SK-N-SH treated with all-trans-retinoic acid at 6 μM for 48 hours (cell line): ENCODE data around the gene FAM114A1.

Source experiments
- ATAC-seq: fragments of 200-7000 bp; cut with Tn5 transposase; 3 replicates; pipeline ENCODE4 v1.9.1; 2020; ENCODE audit warnings: mild to moderate bottlenecking, moderate library complexity
- ARNTL ChIP-seq: fragments of 450-650 bp; formaldehyde crosslinking; IDR thresholded peaks from 2 replicates; pipeline ENCODE4 v1.5.0; 2020; ENCODE audit warnings: low read depth, mild to moderate bottlenecking, moderate library complexity, borderline replicate concordance
- BACH2 ChIP-seq: fragments of 250-450 bp; sonication (Bioruptor Pico); IDR thresholded peaks from 2 replicates; pipeline ENCODE4 v1.9.0; 2021; ENCODE audit warnings: mild to moderate bottlenecking, borderline replicate concordance
- CSDC2 ChIP-seq: fragments of 250-450 bp; sonication (Bioruptor Pico); IDR thresholded peaks from 2 replicates; pipeline ENCODE4 v1.5.0; 2020; ENCODE audit warnings: mild to moderate bottlenecking, moderate library complexity
- GLIS3 ChIP-seq: fragments of 250-450 bp; sonication (Bioruptor Pico); IDR thresholded peaks from 2 replicates; pipeline ENCODE4 v1.5.0; 2020; ENCODE audit warnings: mild to moderate bottlenecking, moderate library complexity
- ISL1 ChIP-seq: fragments of 250-450 bp; sonication (Bioruptor Pico); IDR thresholded peaks from 2 replicates; pipeline ENCODE4 v2.1.2; 2022; ENCODE audit warnings: mild to moderate bottlenecking, moderate library complexity
- OSR1 ChIP-seq: fragments of 250-450 bp; sonication (Bioruptor Pico); IDR thresholded peaks from 2 replicates; pipeline ENCODE4 v1.8.0; 2022; ENCODE audit warnings: moderate library complexity, mild to moderate bottlenecking, inconsistent platforms
- RARB ChIP-seq: fragments of 250-450 bp; sonication (Bioruptor Pico); IDR thresholded peaks from 2 replicates; pipeline ENCODE4 v1.8.0; 2021; ENCODE audit warnings: mild to moderate bottlenecking, moderate library complexity
- SNAI2 ChIP-seq: fragments of 250-450 bp; sonication (Bioruptor Pico); IDR thresholded peaks from 2 replicates; pipeline ENCODE4 v1.5.0; 2020; ENCODE audit warnings: mild to moderate bottlenecking, moderate library complexity
- TCF4 ChIP-seq: fragments of 250-450 bp; sonication (Bioruptor Pico); IDR thresholded peaks from 2 replicates; pipeline ENCODE4 v1.8.0; 2021; ENCODE audit warnings: mild to moderate bottlenecking, moderate library complexity, borderline replicate concordance
- TOX ChIP-seq: fragments of 250-450 bp; sonication (Bioruptor Pico); IDR thresholded peaks from 2 replicates; pipeline ENCODE4 v1.8.0; 2021; ENCODE audit warnings: mild to moderate bottlenecking, moderate library complexity, borderline replicate concordance
- ZC3H10 ChIP-seq: fragments of 250-450 bp; sonication (Bioruptor Pico); IDR thresholded peaks from 2 replicates; pipeline ENCODE4 v1.5.1; 2021; ENCODE audit warnings: mild to moderate bottlenecking, moderate library complexity
- ZFP3 ChIP-seq: fragments of 250-450 bp; sonication (Bioruptor Pico); IDR thresholded peaks from 2 replicates; pipeline ENCODE4 v1.5.0; 2020; ENCODE audit warnings: mild to moderate bottlenecking, moderate library complexity
- ZFP30 ChIP-seq: fragments of 450-650 bp; formaldehyde crosslinking; IDR thresholded peaks from 2 replicates; pipeline ENCODE4 v1.5.0; 2022; ENCODE audit warnings: mild to moderate bottlenecking, moderate library complexity
- ZNF565 ChIP-seq: fragments of 450-650 bp; formaldehyde crosslinking; conservative IDR thresholded peaks from 2 replicates; pipeline ENCODE4 v1.5.0; 2020; ENCODE audit warnings: low read depth, mild to moderate bottlenecking, moderate library complexity
- ZNF70 ChIP-seq: fragments of 450-650 bp; formaldehyde crosslinking; IDR thresholded peaks from 2 replicates; pipeline ENCODE4 v1.5.0; 2020; ENCODE audit warnings: mild to moderate bottlenecking, moderate library complexity
- ZNF8 ChIP-seq: fragments of 450-650 bp; formaldehyde crosslinking; IDR thresholded peaks from 2 replicates; pipeline ENCODE4 v1.5.0; 2020; ENCODE audit warnings: mild to moderate bottlenecking, moderate library complexity
- TF ChIP-seq, protein P1 (sequence below): fragments of 250-450 bp; sonication (Bioruptor Pico); IDR thresholded peaks from 2 replicates; pipeline ENCODE4 v1.8.0; 2021; ENCODE audit warnings: low read depth, mild to moderate bottlenecking, moderate library complexity, borderline replicate concordance
- TF ChIP-seq, protein P2 (sequence below): fragments of 250-450 bp; sonication (Bioruptor Pico); IDR thresholded peaks from 2 replicates; pipeline ENCODE4 v1.5.1; 2021; ENCODE audit warnings: mild to moderate bottlenecking, moderate library complexity
- TF ChIP-seq, protein P3 (sequence below): fragments of 250-450 bp; sonication (Bioruptor Pico); IDR thresholded peaks from 2 replicates; pipeline ENCODE4 v1.5.0; 2020; ENCODE audit warnings: mild to moderate bottlenecking, moderate library complexity
- TF ChIP-seq, protein P4 (sequence below): fragments of 250-450 bp; sonication (Bioruptor Pico); IDR thresholded peaks from 2 replicates; pipeline ENCODE4 v1.5.1; 2020; ENCODE audit warnings: low read depth, mild to moderate bottlenecking, moderate library complexity
- TF ChIP-seq, protein P5 (sequence below): fragments of 250-450 bp; sonication (Bioruptor Pico); IDR thresholded peaks from 2 replicates; pipeline ENCODE4 v1.8.0; 2020; ENCODE audit warnings: mild to moderate bottlenecking, moderate library complexity, borderline replicate concordance

Gene FAM114A1

DNA sequence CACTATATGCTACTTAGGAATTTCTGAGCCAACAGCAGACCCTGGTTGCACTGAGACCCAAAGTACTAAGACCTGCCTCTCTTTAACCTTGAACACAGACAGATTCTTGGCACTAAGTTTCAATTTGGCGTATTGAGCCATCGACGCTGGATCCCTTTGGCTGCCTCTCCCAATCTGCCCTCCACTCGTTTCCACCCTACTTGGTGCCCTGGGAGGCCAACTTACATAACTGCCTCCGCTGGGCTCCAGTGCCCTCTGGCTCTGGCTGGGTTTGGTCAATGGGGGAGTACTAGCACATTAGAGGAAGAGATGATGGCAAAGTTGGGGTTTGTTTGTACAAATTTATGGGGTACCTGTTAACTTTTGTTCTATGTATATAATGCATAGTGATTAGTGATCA, 101.1 kb downstream of the FAM114A1 start:
- ATAC-seq, result no peak
- TF ChIP-seq BACH2 (CRISPR knock-in tag), result no peak
- TF ChIP-seq ZNF565 (CRISPR knock-in tag), result no peak
- no peak for TF ChIP-seq RARB
- TF ChIP-seq ZNF8 (CRISPR knock-in tag), result no peak
- TF ChIP-seq ISL1, result no peak
- TF ChIP-seq, protein P1, sequence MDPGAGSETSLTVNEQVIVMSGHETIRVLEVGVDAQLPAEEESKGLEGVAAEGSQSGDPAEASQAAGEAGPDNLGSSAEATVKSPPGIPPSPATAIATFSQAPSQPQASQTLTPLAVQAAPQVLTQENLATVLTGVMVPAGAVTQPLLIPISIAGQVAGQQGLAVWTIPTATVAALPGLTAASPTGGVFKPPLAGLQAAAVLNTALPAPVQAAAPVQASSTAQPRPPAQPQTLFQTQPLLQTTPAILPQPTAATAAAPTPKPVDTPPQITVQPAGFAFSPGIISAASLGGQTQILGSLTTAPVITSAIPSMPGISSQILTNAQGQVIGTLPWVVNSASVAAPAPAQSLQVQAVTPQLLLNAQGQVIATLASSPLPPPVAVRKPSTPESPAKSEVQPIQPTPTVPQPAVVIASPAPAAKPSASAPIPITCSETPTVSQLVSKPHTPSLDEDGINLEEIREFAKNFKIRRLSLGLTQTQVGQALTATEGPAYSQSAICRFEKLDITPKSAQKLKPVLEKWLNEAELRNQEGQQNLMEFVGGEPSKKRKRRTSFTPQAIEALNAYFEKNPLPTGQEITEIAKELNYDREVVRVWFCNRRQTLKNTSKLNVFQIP (CRISPR knock-in tag), result no peak
- TF ChIP-seq TCF4, result no peak
- no peak for TF ChIP-seq ARNTL (CRISPR knock-in tag)

DNA sequence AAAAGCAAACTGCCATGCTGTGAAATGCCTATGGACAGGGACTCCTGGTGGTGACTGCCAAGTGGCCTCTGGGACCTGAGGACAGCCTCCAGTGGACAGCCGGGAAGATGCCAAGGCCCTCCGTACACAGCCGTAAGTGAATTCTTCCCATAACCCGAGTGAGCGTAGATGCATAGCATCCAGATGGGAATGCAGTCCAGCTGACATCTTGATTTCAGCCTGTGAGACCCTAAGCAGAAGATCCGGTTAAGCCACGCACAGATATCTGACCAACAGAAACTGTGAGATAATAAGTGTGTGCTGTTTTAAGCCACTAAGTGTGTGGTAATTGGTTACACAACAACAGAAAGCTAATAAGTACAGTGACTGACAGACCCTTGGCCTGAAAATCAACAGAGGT, 108.7 kb downstream of the FAM114A1 start:
- TF ChIP-seq, protein P2, sequence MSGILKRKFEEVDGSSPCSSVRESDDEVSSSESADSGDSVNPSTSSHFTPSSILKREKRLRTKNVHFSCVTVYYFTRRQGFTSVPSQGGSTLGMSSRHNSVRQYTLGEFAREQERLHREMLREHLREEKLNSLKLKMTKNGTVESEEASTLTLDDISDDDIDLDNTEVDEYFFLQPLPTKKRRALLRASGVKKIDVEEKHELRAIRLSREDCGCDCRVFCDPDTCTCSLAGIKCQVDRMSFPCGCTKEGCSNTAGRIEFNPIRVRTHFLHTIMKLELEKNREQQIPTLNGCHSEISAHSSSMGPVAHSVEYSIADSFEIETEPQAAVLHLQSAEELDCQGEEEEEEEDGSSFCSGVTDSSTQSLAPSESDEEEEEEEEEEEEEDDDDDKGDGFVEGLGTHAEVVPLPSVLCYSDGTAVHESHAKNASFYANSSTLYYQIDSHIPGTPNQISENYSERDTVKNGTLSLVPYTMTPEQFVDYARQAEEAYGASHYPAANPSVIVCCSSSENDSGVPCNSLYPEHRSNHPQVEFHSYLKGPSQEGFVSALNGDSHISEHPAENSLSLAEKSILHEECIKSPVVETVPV (CRISPR knock-in tag), result no peak
- TF ChIP-seq ZFP3 (CRISPR knock-in tag) (no peak), ZNF70 (CRISPR knock-in tag) (no peak), ZNF8 (CRISPR knock-in tag) (no peak), ZFP30 (no peak), ARNTL (CRISPR knock-in tag) (no peak), SNAI2 (CRISPR knock-in tag) (no peak), GLIS3 (no peak), ZC3H10 (CRISPR knock-in tag) (no peak), TOX (CRISPR knock-in tag) (no peak)
- TF ChIP-seq, protein P3, sequence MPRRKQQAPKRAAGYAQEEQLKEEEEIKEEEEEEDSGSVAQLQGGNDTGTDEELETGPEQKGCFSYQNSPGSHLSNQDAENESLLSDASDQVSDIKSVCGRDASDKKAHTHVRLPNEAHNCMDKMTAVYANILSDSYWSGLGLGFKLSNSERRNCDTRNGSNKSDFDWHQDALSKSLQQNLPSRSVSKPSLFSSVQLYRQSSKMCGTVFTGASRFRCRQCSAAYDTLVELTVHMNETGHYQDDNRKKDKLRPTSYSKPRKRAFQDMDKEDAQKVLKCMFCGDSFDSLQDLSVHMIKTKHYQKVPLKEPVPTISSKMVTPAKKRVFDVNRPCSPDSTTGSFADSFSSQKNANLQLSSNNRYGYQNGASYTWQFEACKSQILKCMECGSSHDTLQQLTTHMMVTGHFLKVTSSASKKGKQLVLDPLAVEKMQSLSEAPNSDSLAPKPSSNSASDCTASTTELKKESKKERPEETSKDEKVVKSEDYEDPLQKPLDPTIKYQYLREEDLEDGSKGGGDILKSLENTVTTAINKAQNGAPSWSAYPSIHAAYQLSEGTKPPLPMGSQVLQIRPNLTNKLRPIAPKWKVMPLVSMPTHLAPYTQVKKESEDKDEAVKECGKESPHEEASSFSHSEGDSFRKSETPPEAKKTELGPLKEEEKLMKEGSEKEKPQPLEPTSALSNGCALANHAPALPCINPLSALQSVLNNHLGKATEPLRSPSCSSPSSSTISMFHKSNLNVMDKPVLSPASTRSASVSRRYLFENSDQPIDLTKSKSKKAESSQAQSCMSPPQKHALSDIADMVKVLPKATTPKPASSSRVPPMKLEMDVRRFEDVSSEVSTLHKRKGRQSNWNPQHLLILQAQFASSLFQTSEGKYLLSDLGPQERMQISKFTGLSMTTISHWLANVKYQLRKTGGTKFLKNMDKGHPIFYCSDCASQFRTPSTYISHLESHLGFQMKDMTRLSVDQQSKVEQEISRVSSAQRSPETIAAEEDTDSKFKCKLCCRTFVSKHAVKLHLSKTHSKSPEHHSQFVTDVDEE (CRISPR knock-in tag), result no peak
- TF ChIP-seq, protein P4, sequence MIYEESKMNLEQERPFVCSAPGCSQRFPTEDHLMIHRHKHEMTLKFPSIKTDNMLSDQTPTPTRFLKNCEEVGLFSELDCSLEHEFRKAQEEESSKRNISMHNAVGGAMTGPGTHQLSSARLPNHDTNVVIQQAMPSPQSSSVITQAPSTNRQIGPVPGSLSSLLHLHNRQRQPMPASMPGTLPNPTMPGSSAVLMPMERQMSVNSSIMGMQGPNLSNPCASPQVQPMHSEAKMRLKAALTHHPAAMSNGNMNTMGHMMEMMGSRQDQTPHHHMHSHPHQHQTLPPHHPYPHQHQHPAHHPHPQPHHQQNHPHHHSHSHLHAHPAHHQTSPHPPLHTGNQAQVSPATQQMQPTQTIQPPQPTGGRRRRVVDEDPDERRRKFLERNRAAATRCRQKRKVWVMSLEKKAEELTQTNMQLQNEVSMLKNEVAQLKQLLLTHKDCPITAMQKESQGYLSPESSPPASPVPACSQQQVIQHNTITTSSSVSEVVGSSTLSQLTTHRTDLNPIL (CRISPR knock-in tag), result no peak
- no peak for ATAC-seq

DNA sequence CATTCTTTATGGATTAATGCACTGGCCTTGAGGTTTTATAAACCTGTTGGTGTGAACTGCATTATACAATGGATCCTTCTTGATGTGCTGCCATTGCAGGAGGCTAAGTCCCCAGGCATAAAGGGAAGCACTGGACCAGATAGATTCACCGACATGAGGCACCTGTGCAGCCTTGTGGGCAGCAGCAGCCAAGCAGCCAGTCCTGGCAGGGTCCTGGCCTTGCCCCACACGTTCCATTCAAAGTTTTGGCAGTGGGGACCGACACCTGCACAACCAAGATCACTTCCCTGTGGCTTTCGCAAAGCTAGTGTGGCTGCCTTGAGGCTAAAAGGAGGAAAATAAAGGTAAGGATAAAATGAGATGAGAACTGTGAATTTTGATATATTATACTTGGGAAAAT, 111.5 kb downstream of the FAM114A1 start:
- no peak for ATAC-seq
- TF ChIP-seq OSR1 (CRISPR knock-in tag) (no peak), CSDC2 (CRISPR knock-in tag) (no peak), ZNF8 (CRISPR knock-in tag) (no peak), SNAI2 (CRISPR knock-in tag) (no peak), GLIS3 (no peak), BACH2 (CRISPR knock-in tag) (no peak), TOX (CRISPR knock-in tag) (no peak), ZFP3 (CRISPR knock-in tag) (no peak), ZNF565 (CRISPR knock-in tag) (no peak), ISL1 (no peak), ZFP30 (no peak), ARNTL (CRISPR knock-in tag) (no peak), RARB (no peak), TCF4 (no peak), ZC3H10 (CRISPR knock-in tag) (no peak)
- TF ChIP-seq, protein P4 (CRISPR knock-in tag), result no peak
- TF ChIP-seq, protein P3 (CRISPR knock-in tag), result no peak
- TF ChIP-seq, protein P5, sequence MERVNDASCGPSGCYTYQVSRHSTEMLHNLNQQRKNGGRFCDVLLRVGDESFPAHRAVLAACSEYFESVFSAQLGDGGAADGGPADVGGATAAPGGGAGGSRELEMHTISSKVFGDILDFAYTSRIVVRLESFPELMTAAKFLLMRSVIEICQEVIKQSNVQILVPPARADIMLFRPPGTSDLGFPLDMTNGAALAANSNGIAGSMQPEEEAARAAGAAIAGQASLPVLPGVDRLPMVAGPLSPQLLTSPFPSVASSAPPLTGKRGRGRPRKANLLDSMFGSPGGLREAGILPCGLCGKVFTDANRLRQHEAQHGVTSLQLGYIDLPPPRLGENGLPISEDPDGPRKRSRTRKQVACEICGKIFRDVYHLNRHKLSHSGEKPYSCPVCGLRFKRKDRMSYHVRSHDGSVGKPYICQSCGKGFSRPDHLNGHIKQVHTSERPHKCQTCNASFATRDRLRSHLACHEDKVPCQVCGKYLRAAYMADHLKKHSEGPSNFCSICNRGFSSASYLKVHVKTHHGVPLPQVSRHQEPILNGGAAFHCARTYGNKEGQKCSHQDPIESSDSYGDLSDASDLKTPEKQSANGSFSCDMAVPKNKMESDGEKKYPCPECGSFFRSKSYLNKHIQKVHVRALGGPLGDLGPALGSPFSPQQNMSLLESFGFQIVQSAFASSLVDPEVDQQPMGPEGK (CRISPR knock-in tag), result no peak
